Measurements from ENCODE around the gene VPS37C.

DNA sequence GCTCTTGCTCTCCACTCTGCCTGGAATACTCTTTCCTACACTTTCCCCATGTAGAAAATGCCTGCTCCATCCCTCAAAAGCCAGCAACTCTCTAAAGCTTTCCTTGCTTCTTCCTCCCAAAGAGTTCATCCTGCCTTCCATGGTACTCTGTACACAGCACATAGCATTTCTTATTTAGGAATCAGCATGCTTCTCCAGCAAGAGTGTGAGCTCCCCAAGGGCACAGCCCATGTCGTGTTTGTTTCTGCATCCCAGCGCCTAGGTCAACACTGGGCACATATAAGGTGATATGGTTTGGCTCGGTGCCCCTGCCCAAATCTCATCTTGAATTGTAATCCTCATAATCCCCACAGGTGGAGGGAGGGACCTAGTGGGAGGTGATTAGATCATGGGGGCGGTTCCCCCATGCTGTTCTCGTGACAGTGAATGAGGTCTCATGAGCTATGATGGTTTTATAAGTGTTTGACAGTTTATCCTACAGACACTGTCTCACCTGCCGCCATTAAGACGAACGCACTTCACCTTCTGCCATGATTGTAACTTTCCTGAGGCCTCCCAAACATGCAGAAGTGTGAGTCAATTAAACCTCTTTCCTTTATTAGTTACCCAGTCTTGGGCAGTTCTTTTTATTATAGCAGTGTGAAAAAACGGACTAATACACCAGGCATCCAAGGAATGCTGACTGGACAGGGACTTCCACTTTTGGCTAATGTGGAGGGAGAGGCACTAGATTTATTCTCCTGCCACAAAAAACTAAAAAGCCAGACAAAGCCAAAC, 8.2 kb downstream of the VPS37C start:
- TF ChIP-seq, protein P1, sequence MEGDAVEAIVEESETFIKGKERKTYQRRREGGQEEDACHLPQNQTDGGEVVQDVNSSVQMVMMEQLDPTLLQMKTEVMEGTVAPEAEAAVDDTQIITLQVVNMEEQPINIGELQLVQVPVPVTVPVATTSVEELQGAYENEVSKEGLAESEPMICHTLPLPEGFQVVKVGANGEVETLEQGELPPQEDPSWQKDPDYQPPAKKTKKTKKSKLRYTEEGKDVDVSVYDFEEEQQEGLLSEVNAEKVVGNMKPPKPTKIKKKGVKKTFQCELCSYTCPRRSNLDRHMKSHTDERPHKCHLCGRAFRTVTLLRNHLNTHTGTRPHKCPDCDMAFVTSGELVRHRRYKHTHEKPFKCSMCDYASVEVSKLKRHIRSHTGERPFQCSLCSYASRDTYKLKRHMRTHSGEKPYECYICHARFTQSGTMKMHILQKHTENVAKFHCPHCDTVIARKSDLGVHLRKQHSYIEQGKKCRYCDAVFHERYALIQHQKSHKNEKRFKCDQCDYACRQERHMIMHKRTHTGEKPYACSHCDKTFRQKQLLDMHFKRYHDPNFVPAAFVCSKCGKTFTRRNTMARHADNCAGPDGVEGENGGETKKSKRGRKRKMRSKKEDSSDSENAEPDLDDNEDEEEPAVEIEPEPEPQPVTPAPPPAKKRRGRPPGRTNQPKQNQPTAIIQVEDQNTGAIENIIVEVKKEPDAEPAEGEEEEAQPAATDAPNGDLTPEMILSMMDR (conservative IDR thresholded peaks at IDR 0.05) = no peak
- TF ChIP-seq EZH2 (IDR thresholded peaks at IDR 0.05; ENCODE audit: low read depth) = no peak

All from PC-9 (cell line).